ENCODE measurements around the gene UBE2E2. TPM values are rescaled to one million over a fixed set of nuclear protein-coding genes. Genes with fewer than 3 reads are reported as not detected.

The UBE2E2 gene
- total RNA-seq, result 38.1 TPM

DNA sequence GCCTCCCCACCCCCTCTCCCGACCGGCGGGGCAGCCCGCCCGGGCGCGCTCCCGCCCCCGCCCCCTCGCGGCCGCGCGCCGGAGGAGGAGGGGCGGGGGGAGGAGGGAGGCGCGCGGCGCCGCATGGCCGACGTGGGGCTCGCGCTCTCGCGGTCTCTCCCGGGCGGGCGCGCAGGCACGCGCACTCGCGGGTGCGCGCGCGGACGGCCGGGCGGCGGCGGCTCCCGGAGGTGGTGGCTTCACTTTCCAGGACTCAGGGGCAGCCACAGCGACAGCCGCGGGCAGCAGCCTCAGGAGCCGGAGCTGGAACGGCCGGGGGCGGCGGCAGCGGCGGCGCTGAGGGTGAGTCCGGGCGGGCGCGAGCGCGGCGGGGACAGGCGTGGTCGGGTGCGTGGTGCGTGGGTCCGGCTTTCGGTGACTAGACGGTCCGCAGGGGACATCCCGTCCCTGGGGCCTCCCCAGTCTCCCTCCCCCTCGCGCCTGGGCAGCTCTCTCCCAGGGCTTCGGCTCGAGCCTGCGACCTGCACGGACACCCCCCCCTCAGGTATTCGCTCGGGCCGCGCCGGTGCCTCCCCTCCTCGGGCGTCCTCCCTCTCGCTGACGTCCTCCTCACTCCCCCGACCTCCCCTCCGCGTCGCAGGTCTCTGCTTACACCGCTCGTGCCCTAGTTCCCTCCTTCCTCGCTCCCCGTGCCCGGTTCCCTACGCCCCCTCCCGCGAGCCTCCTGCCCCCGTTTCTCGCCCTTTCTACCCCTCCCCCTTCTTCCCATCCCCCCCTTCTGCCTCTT lies at the start of gene UBE2E2:
TSS of gene UBE2E2 (plus strand) at position 407 of the 787 bp plus-strand sequence.

Small RNA genes lying within 50 kb of the gene (small RNA-seq; reads per million reads assigned to genes)
- gene AC121251.1 (ENCODE audit: low replicate concordance), result not detected
- not detected for gene RF00019 (ENCODE audit: low replicate concordance)
- not detected for gene RNU6-788P (ENCODE audit: low replicate concordance)
- gene RNU6-922P (ENCODE audit: low replicate concordance), result not detected
